ENCODE data around the gene P2RY11. TPM values are rescaled to one million over a fixed set of nuclear protein-coding genes. Genes with fewer than 3 reads are reported as not detected.

The P2RY11 gene
- total and polyA plus RNA-seq, 4 donors = 0.68 to 5.3 (median 3.7) TPM

- Histone ChIP-seq H3K9ac (ENCODE audit: low read depth in 1 of 2, low read length in 2 of 2) (no peak overlapping the region), H3K27ac (ENCODE audit: low read depth in 1 of 2, low read length in 2 of 2) (no peak overlapping the region), H3K27me3 (ENCODE audit: control insufficient read depth in 4 of 4, insufficient read depth in 4 of 4, low read length in 3 of 4) (no peaks in the 10 kb centered on the region), H3K4me1 (ENCODE audit: control insufficient read depth in 4 of 4, insufficient read depth in 4 of 4, low read length in 3 of 4) (no peaks in the 10 kb centered on the region), H3K4me3 (ENCODE audit: low read depth in 1 of 3, low read length in 3 of 3) (no peak overlapping the region), H3K36me3 (ENCODE audit: control insufficient read depth in 4 of 4, insufficient read depth in 3 of 4, low read depth in 1 of 4, low read length in 3 of 4) (peaks cover 3 to 75% (median 49%) of the 10 kb centered on the region in 4 donors), H3K9me3 (ENCODE audit: control insufficient read depth in 4 of 4, low read length in 3 of 4) (no peaks in the 10 kb centered on the region)
- TF ChIP-seq ATF3 (IDR thresholded peaks at IDR 0.05) = no peak
- no peak for TF ChIP-seq GABPA (IDR thresholded peaks at IDR 0.05 in 1 of 2, conservative IDR thresholded peaks at IDR 0.05 in 1 of 2)
- TF ChIP-seq RAD21 (IDR thresholded peaks at IDR 0.05) = no peak
- TF ChIP-seq HNF4G (IDR thresholded peaks at IDR 0.05) = no peak
- no peak for TF ChIP-seq NR2F2 (IDR thresholded peaks at IDR 0.05)
- no peak for TF ChIP-seq HNF4A (conservative IDR thresholded peaks at IDR 0.05)
- TF ChIP-seq ZBTB33 (IDR thresholded peaks at IDR 0.05) = no peak
- TF ChIP-seq SP1 (IDR thresholded peaks at IDR 0.05) = no peak
- no peak for TF ChIP-seq YY1 (IDR thresholded peaks at IDR 0.05)
- no peak for TF ChIP-seq FOXA1 (IDR thresholded peaks at IDR 0.05)
- DNase-seq (ENCODE audit: low spot score) = no peak
- WGBS = 96% methylated on average over 10 of the region's 10 CpGs
Measured at GRCh38 chr19:10145031-10145430, 33.5 kb downstream of the P2RY11 start.

- no peaks in the 10 kb centered on the region for H3K4me1 ChIP-seq (ENCODE audit: control insufficient read depth in 4 of 4, insufficient read depth in 4 of 4, low read length in 3 of 4)
- 96% methylated on average over 14 of the region's 14 CpGs for WGBS
Measured at GRCh38 chr19:10146142-10146541, 34.6 kb downstream of the P2RY11 start.

More at GRCh38 chr19:10146142-10146541, 34.6 kb downstream of the P2RY11 start:
- Histone ChIP-seq H3K9ac (ENCODE audit: low read depth in 1 of 2, low read length in 2 of 2) (no peak overlapping the region), H3K36me3 (ENCODE audit: control insufficient read depth in 4 of 4, insufficient read depth in 3 of 4, low read depth in 1 of 4, low read length in 3 of 4) (peaks cover 7 to 77% (median 50%) of the 10 kb centered on the region in 4 donors), H3K9me3 (ENCODE audit: control insufficient read depth in 4 of 4, low read length in 3 of 4) (no peaks in the 10 kb centered on the region), H3K27me3 (ENCODE audit: control insufficient read depth in 4 of 4, insufficient read depth in 4 of 4, low read length in 3 of 4) (no peaks in the 10 kb centered on the region), H3K4me3 (ENCODE audit: low read depth in 1 of 3, low read length in 3 of 3) (no peak overlapping the region), H3K27ac (ENCODE audit: low read depth in 1 of 2, low read length in 2 of 2) (no peak overlapping the region)
- TF ChIP-seq ATF3 (IDR thresholded peaks at IDR 0.05) (no peak), FOXA2 (IDR thresholded peaks at IDR 0.05) (no peak), EGR1 (IDR thresholded peaks at IDR 0.05; ENCODE audit: low read depth in 2 of 2) (no peak), RXRA (IDR thresholded peaks at IDR 0.05) (no peak), YY1 (IDR thresholded peaks at IDR 0.05) (no peak), ZBTB33 (IDR thresholded peaks at IDR 0.05) (no peak), FOXA1 (IDR thresholded peaks at IDR 0.05) (no peak), JUND (IDR thresholded peaks at IDR 0.05) (no peak), SP1 (IDR thresholded peaks at IDR 0.05) (no peak), NR2F2 (IDR thresholded peaks at IDR 0.05) (no peak), MAX (IDR thresholded peaks at IDR 0.05) (no peak), REST (IDR thresholded peaks at IDR 0.05) (no peak), RAD21 (IDR thresholded peaks at IDR 0.05) (no peak)
- DNase-seq (ENCODE audit: low spot score) = no peak

All from liver (tissue), 9 donors.